Measurements from ENCODE around the gene FAM219B. TPM values are rescaled to one million over a fixed set of nuclear protein-coding genes. Genes with fewer than 3 reads are reported as not detected.

FAM219B gene
- total and polyA plus RNA-seq, 2 donors (not counting 1 experiment from before 2014, with no cell fraction given) = 80.2 to 109 TPM

DNA sequence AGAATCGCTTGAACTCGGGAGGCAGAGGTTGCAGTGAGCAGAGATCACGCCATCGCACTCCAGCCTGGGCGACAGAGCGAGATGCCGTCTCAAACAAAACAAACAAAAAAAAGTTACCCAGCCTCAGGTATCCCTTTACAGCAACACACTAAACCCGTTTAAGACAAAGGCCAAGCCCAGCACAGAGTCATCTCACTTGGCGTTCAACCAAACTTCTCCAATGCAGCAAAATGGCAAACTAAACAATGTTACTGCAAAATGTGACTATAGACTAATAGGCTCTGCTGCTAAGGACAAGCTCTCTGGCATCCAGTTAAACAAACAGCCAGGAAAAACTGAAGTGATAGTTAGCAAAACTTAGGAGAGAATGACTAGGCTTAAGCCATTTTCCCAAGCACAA is 6.4 kb upstream of the FAM219B start:
- Mint-ChIP-seq H3K4me1 (no peaks in the 10 kb centered on the region), H3K4me3 (no peak overlapping the region), H3K9me3 (ENCODE audit: insufficient read depth) (no peaks in the 10 kb centered on the region), H3K27me3 (no peaks in the 10 kb centered on the region), H3K27ac (no peak overlapping the region)
- ATAC-seq (ENCODE audit: low read depth) = no peak
- no peak overlapping the region for H3K27ac ChIP-seq (ENCODE audit: low read length in 2 of 2)
- TF ChIP-seq EZH2 (IDR thresholded peaks at IDR 0.05; ENCODE audit: borderline replicate concordance, insufficient read depth, low read depth, low read length, poor library complexity, severe bottlenecking) = no peak
- TF ChIP-seq, protein P1, sequence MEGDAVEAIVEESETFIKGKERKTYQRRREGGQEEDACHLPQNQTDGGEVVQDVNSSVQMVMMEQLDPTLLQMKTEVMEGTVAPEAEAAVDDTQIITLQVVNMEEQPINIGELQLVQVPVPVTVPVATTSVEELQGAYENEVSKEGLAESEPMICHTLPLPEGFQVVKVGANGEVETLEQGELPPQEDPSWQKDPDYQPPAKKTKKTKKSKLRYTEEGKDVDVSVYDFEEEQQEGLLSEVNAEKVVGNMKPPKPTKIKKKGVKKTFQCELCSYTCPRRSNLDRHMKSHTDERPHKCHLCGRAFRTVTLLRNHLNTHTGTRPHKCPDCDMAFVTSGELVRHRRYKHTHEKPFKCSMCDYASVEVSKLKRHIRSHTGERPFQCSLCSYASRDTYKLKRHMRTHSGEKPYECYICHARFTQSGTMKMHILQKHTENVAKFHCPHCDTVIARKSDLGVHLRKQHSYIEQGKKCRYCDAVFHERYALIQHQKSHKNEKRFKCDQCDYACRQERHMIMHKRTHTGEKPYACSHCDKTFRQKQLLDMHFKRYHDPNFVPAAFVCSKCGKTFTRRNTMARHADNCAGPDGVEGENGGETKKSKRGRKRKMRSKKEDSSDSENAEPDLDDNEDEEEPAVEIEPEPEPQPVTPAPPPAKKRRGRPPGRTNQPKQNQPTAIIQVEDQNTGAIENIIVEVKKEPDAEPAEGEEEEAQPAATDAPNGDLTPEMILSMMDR (IDR thresholded peaks at IDR 0.05) = no peak
- H4K20me1 ChIP-seq (ENCODE audit: control insufficient read depth, insufficient read depth, low read length, poor library complexity, severe bottlenecking) = no peaks in the 10 kb centered on the region
- POLR2A ChIA-PET = no interaction called here
- no peaks in the 10 kb centered on the region for H3K79me2 ChIP-seq (ENCODE audit: control insufficient read depth, insufficient read depth, low read length)
- H3K36me3 ChIP-seq (replicated peaks in 1 of 2; ENCODE audit: control extremely low read depth in 1 of 2, control insufficient read depth in 1 of 2, extremely low read depth in 1 of 2, insufficient read depth in 2 of 2, low read length in 1 of 2) = peaks cover 5 to 24% of the 10 kb centered on the region in 2 experiments
- intact Hi-C loops (cut with micrococcal nuclease) = no loop called here
- H2AFZ ChIP-seq (ENCODE audit: insufficient read depth, low read depth, low read length, poor library complexity, severe bottlenecking) = no peak overlapping the region
- no peak overlapping the region for H3K4me2 ChIP-seq (replicated peaks; ENCODE audit: low read depth, low read length, poor library complexity, severe bottlenecking)
- 94% methylated on average over 9 of the region's 9 CpGs for WGBS (ENCODE audit: insufficient coverage)
- CTCF ChIA-PET = interaction anchor here (1.2 to 2.4 kb wide), 2 partner anchors 11 to 19 kb away, joined by 4 to 12 read pairs; no protein-coding TSS in a partner anchor
- H3K27me3 ChIP-seq (replicated peaks in 1 of 4; ENCODE audit: control extremely low read depth in 1 of 4, control insufficient read depth in 3 of 4, insufficient read depth in 4 of 4, low read length in 3 of 4) = no peaks in the 10 kb centered on the region
- DNase-seq = no peak
- H3K4me3 ChIP-seq (ENCODE audit: control extremely low read depth in 1 of 5, extremely low read depth in 1 of 5, insufficient read depth in 1 of 5, low read depth in 2 of 5, low read length in 4 of 5) = no peak overlapping the region
- no peak overlapping the region for H3K9ac ChIP-seq (ENCODE audit: low read length)
- no peaks in the 10 kb centered on the region for H3K4me1 ChIP-seq (ENCODE audit: control insufficient read depth in 2 of 2, insufficient read depth in 2 of 2, low read length in 2 of 2)
- H3K9me3 ChIP-seq (ENCODE audit: control extremely low read depth in 1 of 3, control insufficient read depth in 2 of 3, insufficient read depth in 1 of 3, low read length in 2 of 3) = no peaks in the 10 kb centered on the region

DNA sequence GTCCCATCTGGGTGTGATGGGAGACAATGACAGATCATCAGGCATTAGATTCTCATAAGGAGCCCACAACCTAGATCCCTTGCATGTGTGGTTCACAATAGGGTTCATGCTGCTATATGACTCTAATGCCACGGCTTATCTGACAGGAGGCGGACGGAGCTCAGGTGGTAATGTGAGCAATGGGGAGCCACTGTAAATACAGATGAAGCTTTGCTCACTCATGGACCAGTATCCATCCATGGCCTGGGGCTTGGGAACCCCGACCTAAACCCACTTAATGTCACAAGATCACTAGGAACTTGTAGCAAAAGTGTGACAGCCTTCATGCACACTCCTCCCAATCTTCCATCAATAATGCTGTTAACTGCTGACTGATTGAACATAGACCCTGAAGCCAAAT is 2.0 kb upstream of the FAM219B start:
- 90% methylated on average over 4 of the region's 4 CpGs for WGBS (ENCODE audit: insufficient coverage)
- no peaks in the 10 kb centered on the region for H4K20me1 ChIP-seq (ENCODE audit: control insufficient read depth, insufficient read depth, low read length, poor library complexity, severe bottlenecking)
- H3K4me1 ChIP-seq (ENCODE audit: control insufficient read depth in 2 of 2, insufficient read depth in 2 of 2, low read length in 2 of 2) = peaks cover 19 to 20% of the 10 kb centered on the region in 2 donors
- H3K4me2 ChIP-seq (replicated peaks; ENCODE audit: low read depth, low read length, poor library complexity, severe bottlenecking) = no peak overlapping the region
- Mint-ChIP-seq H3K4me3 (peak overlapping the region; percentile 20), H3K9me3 (ENCODE audit: insufficient read depth) (no peaks in the 10 kb centered on the region), H3K27me3 (no peaks in the 10 kb centered on the region), H3K4me1 (peaks cover 32% of the 10 kb centered on the region), H3K27ac (no peak overlapping the region)
- intact Hi-C loops (cut with micrococcal nuclease) = no loop called here
- H3K27me3 ChIP-seq (replicated peaks in 1 of 4; ENCODE audit: control extremely low read depth in 1 of 4, control insufficient read depth in 3 of 4, insufficient read depth in 4 of 4, low read length in 3 of 4) = no peaks in the 10 kb centered on the region
- H3K27ac ChIP-seq (ENCODE audit: low read length in 2 of 2) = no peak overlapping the region
- H2AFZ ChIP-seq (ENCODE audit: insufficient read depth, low read depth, low read length, poor library complexity, severe bottlenecking) = no peak overlapping the region
- H3K36me3 ChIP-seq (replicated peaks in 1 of 2; ENCODE audit: control extremely low read depth in 1 of 2, control insufficient read depth in 1 of 2, extremely low read depth in 1 of 2, insufficient read depth in 2 of 2, low read length in 1 of 2) = peaks cover 0 to 15% of the 10 kb centered on the region in 2 experiments
- TF ChIP-seq EZH2 (IDR thresholded peaks at IDR 0.05; ENCODE audit: borderline replicate concordance, insufficient read depth, low read depth, low read length, poor library complexity, severe bottlenecking) = no peak
- TF ChIP-seq, protein P1 (IDR thresholded peaks at IDR 0.05) = no peak
- CTCF ChIA-PET = interaction anchor here (0.9 to 1.0 kb wide), 2 partner anchors 137 to 151 kb away, joined by 3 read pairs; no protein-coding TSS in a partner anchor
- H3K79me2 ChIP-seq (ENCODE audit: control insufficient read depth, insufficient read depth, low read length) = peaks cover 14% of the 10 kb centered on the region
- ATAC-seq (ENCODE audit: low read depth) (no peak), DNase-seq (no peak)
- H3K9me3 ChIP-seq (ENCODE audit: control extremely low read depth in 1 of 3, control insufficient read depth in 2 of 3, insufficient read depth in 1 of 3, low read length in 2 of 3) = no peaks in the 10 kb centered on the region
- POLR2A ChIA-PET = no interaction called here
- H3K9ac ChIP-seq (ENCODE audit: low read length) = no peak overlapping the region
- H3K4me3 ChIP-seq (ENCODE audit: control extremely low read depth in 1 of 5, extremely low read depth in 1 of 5, insufficient read depth in 1 of 5, low read depth in 2 of 5, low read length in 4 of 5) = no peak overlapping the region

Measured in B cell (primary cell).